Hepatocyte (in vitro differentiated cells): ENCODE data around the gene MRPL2.

ENCODE experiments used
- EZH2 ChIP-seq: fragments of 200-600 bp; sonication (generic); IDR thresholded peaks from 2 replicates; pipeline ENCODE4 v1.6.1; 2016; ENCODE audit warnings: antibody characterized with exemption, mild to moderate bottlenecking, borderline replicate concordance
- TF ChIP-seq, protein P1 (sequence below): fragments of 200-600 bp; sonication (generic); IDR thresholded peaks from 2 replicates; pipeline ENCODE4 v1.5.1; 2016; ENCODE audit warnings: antibody characterized with exemption, mild to moderate bottlenecking; ENCODE audit not compliant: poor library complexity

DNA sequence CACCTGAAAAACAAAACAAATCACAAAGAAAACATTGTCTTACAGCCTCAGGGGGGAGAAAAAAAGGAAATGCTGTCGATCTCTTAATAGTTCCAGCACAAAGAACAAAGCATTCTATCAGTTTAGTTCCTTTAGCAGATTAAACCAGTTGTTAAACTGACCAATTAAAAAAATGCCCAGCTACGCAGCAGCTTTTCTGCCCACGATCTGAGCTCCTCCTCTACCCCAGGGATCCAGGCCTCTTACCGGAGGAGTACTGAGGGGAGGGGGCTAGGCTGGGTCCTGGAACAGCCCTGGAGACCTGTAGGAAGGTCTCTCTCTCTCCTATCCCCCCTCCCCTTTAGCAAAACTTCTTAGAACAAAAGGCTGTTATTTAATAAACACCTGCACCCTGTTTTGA lies 30.2 kb upstream of the MRPL2 start:
- TF ChIP-seq, protein P1, sequence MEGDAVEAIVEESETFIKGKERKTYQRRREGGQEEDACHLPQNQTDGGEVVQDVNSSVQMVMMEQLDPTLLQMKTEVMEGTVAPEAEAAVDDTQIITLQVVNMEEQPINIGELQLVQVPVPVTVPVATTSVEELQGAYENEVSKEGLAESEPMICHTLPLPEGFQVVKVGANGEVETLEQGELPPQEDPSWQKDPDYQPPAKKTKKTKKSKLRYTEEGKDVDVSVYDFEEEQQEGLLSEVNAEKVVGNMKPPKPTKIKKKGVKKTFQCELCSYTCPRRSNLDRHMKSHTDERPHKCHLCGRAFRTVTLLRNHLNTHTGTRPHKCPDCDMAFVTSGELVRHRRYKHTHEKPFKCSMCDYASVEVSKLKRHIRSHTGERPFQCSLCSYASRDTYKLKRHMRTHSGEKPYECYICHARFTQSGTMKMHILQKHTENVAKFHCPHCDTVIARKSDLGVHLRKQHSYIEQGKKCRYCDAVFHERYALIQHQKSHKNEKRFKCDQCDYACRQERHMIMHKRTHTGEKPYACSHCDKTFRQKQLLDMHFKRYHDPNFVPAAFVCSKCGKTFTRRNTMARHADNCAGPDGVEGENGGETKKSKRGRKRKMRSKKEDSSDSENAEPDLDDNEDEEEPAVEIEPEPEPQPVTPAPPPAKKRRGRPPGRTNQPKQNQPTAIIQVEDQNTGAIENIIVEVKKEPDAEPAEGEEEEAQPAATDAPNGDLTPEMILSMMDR: no peak
- no peak for TF ChIP-seq EZH2
